K562 (cell line): ENCODE data around the gene ST6GALNAC6.

ENCODE experiments used
- CBX1 ChIP-seq: sonication (generic); IDR thresholded peaks from 2 replicates; pipeline ENCODE4 v1.6.1; 2016; ENCODE audit warnings: antibody characterized with exemption, low read depth, mild to moderate bottlenecking
- EHMT2 ChIP-seq: fragments of 450-650 bp; IDR thresholded peaks from 2 replicates; pipeline ENCODE4 v1.6.1; 2018; ENCODE audit warnings: antibody characterized with exemption
- EZH2 ChIP-seq: IDR thresholded peaks from 2 replicates; pipeline ENCODE4 v1.6.1; 2012; ENCODE audit warnings: low read depth, mild to moderate bottlenecking, inconsistent platforms, low read length, borderline replicate concordance
- PHF8 ChIP-seq: fragments of 200-600 bp; sonication (generic); IDR thresholded peaks from 2 replicates; pipeline ENCODE4 v1.6.1; 2012; ENCODE audit warnings: mixed run types, mild to moderate bottlenecking, inconsistent platforms, low read length, moderate library complexity, borderline replicate concordance
- ZNF165 ChIP-seq: fragments of 250-450 bp; sonication (Bioruptor Pico); IDR thresholded peaks from 2 replicates; pipeline ENCODE4 v1.4.0; 2020; ENCODE audit warnings: borderline replicate concordance

- TF ChIP-seq CBX1 (no peak), ZNF165 (CRISPR knock-in tag) (no peak), EZH2 (no peak), EHMT2 (no peak), PHF8 (no peak)
Observed at GRCh38 chr9:127852829-127853228, 46.6 kb downstream of the ST6GALNAC6 start.
